K562 (cell line): ENCODE measurements around the gene SV2C. TPM values are rescaled to one million over a fixed set of nuclear protein-coding genes. Genes with fewer than 3 reads are reported as not detected.

Experiments used
- ATAC-seq: fragments of 200-7000 bp; cut with Tn5 transposase; 3 replicates; pipeline ENCODE4 v1.9.1; 2020; ENCODE audit warnings: moderate library complexity
- BruUV-seq: library from RNA; stranded (reverse); fragments of 400-500 nt; replicated peaks from 2 replicates; lab custom pipeline; 2021; lab: Mats Ljungman, UMichigan
- CTCF ChIA-PET: fragments of 300-600 bp; formaldehyde crosslinking; extraction: SDS; loops from one replicate; lab custom pipeline; 2021; ENCODE audit warnings: low intra/inter-chr PET ratio; lab: Yijun Ruan, JAX
- POLR2A ChIA-PET: fragments of 300-600, 350-650 bp; sonication (Branson Sonifier 250); formaldehyde crosslinking; extraction: SDS; loops from one replicate; lab custom pipeline; 2021; ENCODE audit warnings: antibody characterized with exemption, inconsistent platforms; lab: Yijun Ruan, JAX
- DNase-seq, 4 experiments: peaks; one replicate each; pipeline versions ENCODE4 v3.0.0 to v3.0.0-alpha.2; 2011 to 2018; ENCODE audit warnings: low spot score in 3 of 4, mixed read lengths in 3 of 4; ENCODE audit errors: extremely low read depth in 1 of 4
- FAIRE-seq: peaks from 2 replicates; lab custom pipeline; 2011; peaks lifted over from hg19 to GRCh38; lab: Jason Lieb, UNC
- H2AFZ ChIP-seq: 2 replicates; pipeline ENCODE4 v1.6.0; 2011; ENCODE audit warnings: low read depth, low read length, control low read depth, inconsistent platforms
- H3K27ac ChIP-seq: fragments of 200-600 bp; 3 replicates; pipeline ENCODE4 v1.8.0; 2011; ENCODE audit warnings: low read depth, mild to moderate bottlenecking, control low read depth, inconsistent platforms, low read length, moderate library complexity, mixed read lengths; ENCODE audit errors: extremely low read depth
- H3K27me3 ChIP-seq, 2 experiments: fragments of 300-600 bp in 1 of 2; 2 replicates in 1 of 2; 3 replicates in 1 of 2; pipeline versions ENCODE4 v1.6.0 to v1.8.0; 2011; ENCODE audit warnings: inconsistent platforms in 2 of 2, low read length in 2 of 2, mild to moderate bottlenecking in 1 of 2, mixed read lengths in 1 of 2, moderate library complexity in 1 of 2; ENCODE audit not compliant: control insufficient read depth in 2 of 2, insufficient read depth in 2 of 2
- H3K36me3 ChIP-seq: fragments of 300-600 bp; 3 replicates; pipeline ENCODE4 v1.8.0; 2011; ENCODE audit warnings: mild to moderate bottlenecking, low read length, inconsistent platforms; ENCODE audit not compliant: control insufficient read depth, insufficient read depth
- H3K4me1 ChIP-seq, 2 experiments: fragments of 200-600 bp in 1 of 2; replicated peaks in 1 of 2; 2 replicates in 1 of 2; 3 replicates in 1 of 2; pipeline versions ENCODE4 v1.5.1 to v1.8.0; 2011; ENCODE audit warnings: inconsistent platforms in 2 of 2, low read length in 2 of 2, mild to moderate bottlenecking in 1 of 2, mixed read lengths in 1 of 2, moderate library complexity in 1 of 2; ENCODE audit not compliant: control insufficient read depth in 2 of 2, insufficient read depth in 2 of 2
- H3K4me2 ChIP-seq: 2 replicates; pipeline ENCODE4 v1.6.1; 2011; ENCODE audit warnings: low read length, control low read depth, inconsistent platforms, mixed read lengths; ENCODE audit not compliant: insufficient read depth
- H3K4me3 ChIP-seq: fragments of 200-600 bp; sonication (generic), shearing (Covaris generic); 2 replicates; pipeline ENCODE4 v1.5.1; 2016; ENCODE audit warnings: control low read depth, inconsistent platforms
- H3K79me2 ChIP-seq: fragments of 200-600 bp; 3 replicates; pipeline ENCODE4 v1.8.0; 2011; ENCODE audit warnings: low read length, inconsistent platforms; ENCODE audit not compliant: control insufficient read depth, insufficient read depth
- H3K9ac ChIP-seq, 2 experiments: 2 replicates each; pipeline versions ENCODE4 v1.6.0 to v1.6.1; 2011; ENCODE audit warnings: low read depth in 2 of 2, low read length in 2 of 2, control low read depth in 1 of 2, inconsistent platforms in 1 of 2, mild to moderate bottlenecking in 1 of 2, mixed read lengths in 1 of 2; ENCODE audit not compliant: insufficient read depth in 1 of 2
- H3K9me1 ChIP-seq: one replicate; pipeline ENCODE4 v1.6.0; 2011; ENCODE audit warnings: inconsistent platforms, mild to moderate bottlenecking, low read length, moderate library complexity; ENCODE audit not compliant: control insufficient read depth, insufficient read depth
- H3K9me3 ChIP-seq: replicated peaks from 2 replicates; pipeline ENCODE4 v1.5.1; 2011; ENCODE audit warnings: low read depth, low read length, inconsistent platforms; ENCODE audit not compliant: control insufficient read depth, insufficient read depth
- H4K20me1 ChIP-seq: replicated peaks from 2 replicates; pipeline ENCODE4 v1.6.1; 2011; ENCODE audit warnings: low read length, inconsistent platforms, mixed read lengths; ENCODE audit not compliant: control insufficient read depth, insufficient read depth
- CAMTA2 ChIP-seq: fragments of 250-450 bp; sonication (Bioruptor Pico); conservative IDR thresholded peaks from 2 replicates; pipeline ENCODE4 v1.5.1; 2022
- FUS ChIP-seq: fragments of 200-400 bp; formaldehyde crosslinking; optimal IDR thresholded peaks from 2 replicates; pipeline ENCODE3; 2017; ENCODE audit warnings: low read depth, low read length
- JUNB ChIP-seq: fragments of 450-650 bp; formaldehyde crosslinking; conservative IDR thresholded peaks from 2 replicates; pipeline ENCODE4 v1.4.0; 2020; ENCODE audit warnings: mild to moderate bottlenecking
- ZNF561 ChIP-seq: fragments of 450-650 bp; formaldehyde crosslinking; conservative IDR thresholded peaks from 2 replicates; pipeline ENCODE4 v1.4.0; 2020; ENCODE audit warnings: mild to moderate bottlenecking, moderate library complexity
- WGBS: fragments of 100-300 bp; shearing (Covaris generic); methylation state at CpG from one replicate; pipeline ENCODE4 v1.1.6; 2016; ENCODE audit warnings: low coverage, mixed read lengths; ENCODE audit not compliant: insufficient coverage; ENCODE audit errors: missing lambda C conversion rate; 5-methylcytosine and 5-hydroxymethylcytosine counted together
- in situ Hi-C: fragments of 300-500 bp; cut with MboI; formaldehyde crosslinking; loops from 4 replicates; pipeline ENCODE4 v1.15.0; 2018; ENCODE audit warnings: inconsistent platforms, mixed read lengths
- intact Hi-C: fragments of 100-400 bp; cut with micrococcal nuclease; formaldehyde crosslinking; loops from 2 replicates; pipeline ENCODE4 v1.14.2; 2022
- polyA plus RNA-seq, 8 experiments: library from polyadenylated mRNA; depleted of rRNA in 4 of 8; stranded (reverse) in 5 of 8; unstranded in 3 of 8; fragments of >200 nt; fragmentation: Nextera tagmentation in 2 of 8; fragmentation: Illumina TruSeq in 1 of 8; extraction: Ambion mirVana in 2 of 8; extraction: Trizol in 1 of 8; gene quantifications; 2 replicates each; pipeline versions ENCODE4 v1.2.1 to v1.2.3, GENCODE V29; 2011 to 2014; ENCODE audit warnings: inconsistent platforms in 1 of 8, missing spikeins in 1 of 8
- total RNA-seq, 7 experiments: library from RNA; depleted of rRNA in 6 of 7; stranded (reverse); fragments of >200 nt in 6 of 7; fragmentation: Illumina TruSeq in 2 of 7; extraction: Trizol in 2 of 7; gene quantifications; 2 replicates each; pipeline versions ENCODE4 v1.2.1 to v1.2.3, GENCODE V29; 2011 to 2021; ENCODE audit warnings: low replicate concordance in 1 of 7
- TF ChIP-seq, protein P1 (sequence below): sonication (generic); formaldehyde crosslinking; IDR thresholded peaks from 2 replicates; pipeline ENCODE4 v1.8.1; 2023; ENCODE audit warnings: mild to moderate bottlenecking, missing genetic modification reagents
- TF ChIP-seq, protein P2 (sequence below): fragments of 450-650 bp; IDR thresholded peaks from 2 replicates; pipeline ENCODE4 v1.6.1; 2018; ENCODE audit not compliant: partially characterized antibody

Gene SV2C
- total and polyA plus RNA-seq, 9 of the 15 experiments (the other 6 are each of a cell fraction or from before 2014, with no cell fraction given), result 0.05 TPM; not detected in 8

DNA sequence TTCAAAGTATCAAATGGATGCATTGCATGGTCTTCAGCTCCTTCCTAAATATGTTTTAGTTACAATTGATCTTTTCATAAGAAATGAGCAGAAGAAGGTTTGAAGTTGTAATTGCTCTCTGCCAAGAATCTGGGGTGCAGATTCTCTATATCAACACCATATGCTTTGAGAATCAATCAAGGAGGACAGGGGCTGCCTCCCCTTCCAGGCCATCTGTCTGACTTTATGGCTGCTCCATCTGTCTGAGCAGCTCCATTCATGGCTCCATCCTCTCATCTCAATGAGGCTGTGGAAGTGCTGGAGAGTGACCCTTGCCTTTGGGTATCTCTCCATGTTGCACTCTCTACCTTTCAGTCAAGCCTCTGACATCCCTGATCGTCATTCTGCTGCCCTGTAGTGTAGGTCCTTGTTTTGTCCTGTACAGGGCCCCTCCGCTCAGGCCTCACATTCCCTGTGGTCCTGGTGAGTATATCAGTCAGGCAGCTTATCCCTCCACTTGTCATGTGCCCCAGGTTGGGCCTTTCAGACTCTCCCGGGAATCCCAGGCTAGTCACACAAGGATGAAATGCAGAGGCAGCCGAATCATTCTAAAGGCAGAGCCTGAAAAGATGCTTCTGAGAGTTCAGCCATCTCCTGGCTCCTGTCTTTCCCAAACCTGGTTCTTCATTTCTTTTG lies 14.0 kb upstream of the SV2C start:
- Histone ChIP-seq H3K4me1 (no peaks in the 10 kb centered on the region), H3K9ac (no peak overlapping the region), H3K27me3 (no peaks in the 10 kb centered on the region), H3K36me3 (no peaks in the 10 kb centered on the region), H3K9me1 (no peaks in the 10 kb centered on the region), H2AFZ (no peak overlapping the region), H3K9me3 (no peaks in the 10 kb centered on the region), H3K4me2 (no peak overlapping the region), H3K27ac (no peak overlapping the region), H3K79me2 (no peaks in the 10 kb centered on the region), H4K20me1 (no peaks in the 10 kb centered on the region), H3K4me3 (no peak overlapping the region)
- in situ Hi-C loops (no loop called here), intact Hi-C loops (no loop called here)
- 0% methylated on average over 4 of the region's 4 CpGs for WGBS
- ATAC-seq (no peak), FAIRE-seq (no peak), DNase-seq (no peak)
- POLR2A ChIA-PET, result interaction anchor here (0.8 kb wide), 1 partner anchor 1052 kb away, joined by 3 read pairs; no protein-coding TSS in a partner anchor
- CTCF ChIA-PET, result no interaction called here
- BruUV-seq, result no TSS peak
- TF ChIP-seq CAMTA2, result no peak
- no peak for TF ChIP-seq ZNF561
- TF ChIP-seq JUNB, result no peak
- TF ChIP-seq FUS, result no peak
- TF ChIP-seq, protein P1, sequence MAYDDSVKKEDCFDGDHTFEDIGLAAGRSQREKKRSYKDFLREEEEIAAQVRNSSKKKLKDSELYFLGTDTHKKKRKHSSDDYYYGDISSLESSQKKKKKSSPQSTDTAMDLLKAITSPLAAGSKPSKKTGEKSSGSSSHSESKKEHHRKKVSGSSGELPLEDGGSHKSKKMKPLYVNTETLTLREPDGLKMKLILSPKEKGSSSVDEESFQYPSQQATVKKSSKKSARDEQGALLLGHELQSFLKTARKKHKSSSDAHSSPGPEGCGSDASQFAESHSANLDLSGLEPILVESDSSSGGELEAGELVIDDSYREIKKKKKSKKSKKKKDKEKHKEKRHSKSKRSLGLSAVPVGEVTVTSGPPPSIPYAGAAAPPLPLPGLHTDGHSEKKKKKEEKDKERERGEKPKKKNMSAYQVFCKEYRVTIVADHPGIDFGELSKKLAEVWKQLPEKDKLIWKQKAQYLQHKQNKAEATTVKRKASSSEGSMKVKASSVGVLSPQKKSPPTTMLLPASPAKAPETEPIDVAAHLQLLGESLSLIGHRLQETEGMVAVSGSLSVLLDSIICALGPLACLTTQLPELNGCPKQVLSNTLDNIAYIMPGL, result no peak
- TF ChIP-seq, protein P2, sequence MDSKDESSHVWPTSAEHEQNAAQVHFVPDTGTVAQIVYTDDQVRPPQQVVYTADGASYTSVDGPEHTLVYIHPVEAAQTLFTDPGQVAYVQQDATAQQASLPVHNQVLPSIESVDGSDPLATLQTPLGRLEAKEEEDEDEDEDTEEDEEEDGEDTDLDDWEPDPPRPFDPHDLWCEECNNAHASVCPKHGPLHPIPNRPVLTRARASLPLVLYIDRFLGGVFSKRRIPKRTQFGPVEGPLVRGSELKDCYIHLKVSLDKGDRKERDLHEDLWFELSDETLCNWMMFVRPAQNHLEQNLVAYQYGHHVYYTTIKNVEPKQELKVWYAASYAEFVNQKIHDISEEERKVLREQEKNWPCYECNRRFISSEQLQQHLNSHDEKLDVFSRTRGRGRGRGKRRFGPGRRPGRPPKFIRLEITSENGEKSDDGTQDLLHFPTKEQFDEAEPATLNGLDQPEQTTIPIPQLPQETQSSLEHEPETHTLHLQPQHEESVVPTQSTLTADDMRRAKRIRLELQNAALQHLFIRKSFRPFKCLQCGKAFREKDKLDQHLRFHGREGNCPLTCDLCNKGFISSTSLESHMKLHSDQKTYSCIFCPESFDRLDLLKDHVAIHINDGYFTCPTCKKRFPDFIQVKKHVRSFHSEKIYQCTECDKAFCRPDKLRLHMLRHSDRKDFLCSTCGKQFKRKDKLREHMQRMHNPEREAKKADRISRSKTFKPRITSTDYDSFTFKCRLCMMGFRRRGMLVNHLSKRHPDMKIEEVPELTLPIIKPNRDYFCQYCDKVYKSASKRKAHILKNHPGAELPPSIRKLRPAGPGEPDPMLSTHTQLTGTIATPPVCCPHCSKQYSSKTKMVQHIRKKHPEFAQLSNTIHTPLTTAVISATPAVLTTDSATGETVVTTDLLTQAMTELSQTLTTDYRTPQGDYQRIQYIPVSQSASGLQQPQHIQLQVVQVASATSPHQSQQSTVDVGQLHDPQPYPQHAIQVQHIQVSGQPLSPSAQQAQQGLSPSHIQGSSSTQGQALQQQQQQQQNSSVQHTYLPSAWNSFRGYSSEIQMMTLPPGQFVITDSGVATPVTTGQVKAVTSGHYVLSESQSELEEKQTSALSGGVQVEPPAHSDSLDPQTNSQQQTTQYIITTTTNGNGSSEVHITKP, result no peak
